Stomach (tissue), 4 donors: ENCODE measurements around the gene OTOP1.

Source experiments
- CTCF ChIP-seq, 7 experiments: fragments of 450-650 bp in 4 of 7; fragments of 200-600 bp in 3 of 7; sonication (generic) in 3 of 7; IDR thresholded peaks; one replicate each; pipeline ENCODE4 v1.5.1; 2016 to 2019; ENCODE audit warnings: antibody characterized with exemption in 7 of 7, control low read depth in 2 of 7, mild to moderate bottlenecking in 1 of 7
- EP300 ChIP-seq: sonication (generic); formaldehyde crosslinking; IDR thresholded peaks from one replicate; pipeline ENCODE4 v1.6.1; 2017; ENCODE audit warnings: antibody characterized with exemption
- POLR2A ChIP-seq, 4 donors: fragments of 450-650 bp; IDR thresholded peaks; one replicate each; pipeline ENCODE4 v1.6.1; 2016; ENCODE audit warnings: antibody characterized with exemption in 4 of 4, control low read depth in 2 of 4, mild to moderate bottlenecking in 1 of 4, moderate library complexity in 1 of 4
- POLR2AphosphoS5 ChIP-seq, 3 donors: sonication (generic); formaldehyde crosslinking; IDR thresholded peaks; one replicate each; pipeline ENCODE4 v1.6.1; 2016; ENCODE audit warnings: antibody characterized with exemption in 3 of 3

DNA sequence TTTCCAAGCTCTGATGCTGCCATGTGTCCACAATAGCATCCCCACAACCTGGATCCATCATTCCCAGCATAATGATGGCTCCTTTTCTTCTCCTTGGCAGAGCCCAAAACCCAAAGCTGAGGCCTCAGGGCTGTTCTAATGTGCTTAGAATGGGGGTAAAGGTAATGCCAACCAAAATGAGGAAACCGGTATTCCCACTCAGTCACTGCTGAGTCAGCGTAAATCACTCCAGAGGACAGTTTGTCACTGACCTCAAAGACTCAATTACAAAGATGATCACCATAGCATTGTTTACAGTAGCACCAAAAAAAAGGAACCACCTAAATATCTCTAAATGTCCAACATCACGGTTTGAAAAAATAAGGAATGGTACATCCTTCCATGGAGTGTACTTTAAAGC, 41.2 kb downstream of the OTOP1 start:
- TF ChIP-seq POLR2A (IDR thresholded peaks at IDR 0.05) (no peak), CTCF (IDR thresholded peaks at IDR 0.05) (no peak), POLR2AphosphoS5 (IDR thresholded peaks at IDR 0.05) (no peak), EP300 (no peak)
